CD14-positive monocyte (primary cell): ENCODE results near the gene OR2B6. TPM values are rescaled to one million over a fixed set of nuclear protein-coding genes. Genes with fewer than 3 reads are reported as not detected.

ENCODE experiments used
- DNase-seq, 3 donors: peaks; one replicate each; pipeline ENCODE4 v3.0.0-alpha.2; 2011 to 2022
- H2AFZ ChIP-seq: 2 replicates; pipeline ENCODE4 v1.6.0; 2012; ENCODE audit warnings: mild to moderate bottlenecking, low read depth, low read length, inconsistent platforms; ENCODE audit not compliant: insufficient read depth, poor library complexity, severe bottlenecking
- H3K27ac ChIP-seq, 2 donors: 1 replicate in 1 of 2; 2 replicates in 1 of 2; pipeline ENCODE4 v1.5.1; 2012 to 2013; ENCODE audit warnings: low read length in 2 of 2, control low read depth in 1 of 2, inconsistent platforms in 1 of 2, low read depth in 1 of 2, mild to moderate bottlenecking in 1 of 2
- H3K27me3 ChIP-seq, 2 donors: one replicate each; pipeline versions ENCODE4 v1.6.0 to v1.6.1; 2011 to 2013; ENCODE audit warnings: low read length in 2 of 2; ENCODE audit not compliant: control insufficient read depth in 2 of 2, insufficient read depth in 2 of 2
- H3K36me3 ChIP-seq, 2 donors: replicated peaks in 1 of 2; 1 replicate in 1 of 2; 2 replicates in 1 of 2; pipeline versions ENCODE4 v1.5.1 to v1.6.1; 2012 to 2013; ENCODE audit warnings: low read length in 2 of 2, control low read depth in 1 of 2, inconsistent platforms in 1 of 2, mild to moderate bottlenecking in 1 of 2; ENCODE audit not compliant: insufficient read depth in 2 of 2, control insufficient read depth in 1 of 2
- H3K4me1 ChIP-seq, 2 donors: 1 replicate in 1 of 2; 2 replicates in 1 of 2; pipeline versions ENCODE4 v1.5.1 to v1.6.1; 2012 to 2013; ENCODE audit warnings: low read length in 2 of 2, control low read depth in 1 of 2, inconsistent platforms in 1 of 2, mild to moderate bottlenecking in 1 of 2, moderate library complexity in 1 of 2; ENCODE audit not compliant: insufficient read depth in 2 of 2, control insufficient read depth in 1 of 2
- H3K4me2 ChIP-seq: replicated peaks from 2 replicates; pipeline ENCODE3; 2012; ENCODE audit warnings: low read length, moderate library complexity, mild to moderate bottlenecking; ENCODE audit not compliant: poor library complexity, severe bottlenecking; ENCODE audit errors: extremely low read depth
- H3K4me3 ChIP-seq, 3 experiments: fragments of 200-600 bp in 1 of 3; sonication (generic) in 1 of 3; replicated peaks in 1 of 3; 1 replicate in 2 of 3; 2 replicates in 1 of 3; pipeline ENCODE4 v1.5.1; 2011 to 2013; ENCODE audit warnings: low read length in 3 of 3, mild to moderate bottlenecking in 3 of 3, control low read depth in 2 of 3, low read depth in 2 of 3, inconsistent platforms in 1 of 3, moderate library complexity in 1 of 3
- H3K79me2 ChIP-seq: 2 replicates; pipeline ENCODE4 v1.6.0; 2012; ENCODE audit warnings: mild to moderate bottlenecking, control low read depth, inconsistent platforms, low read length, moderate library complexity; ENCODE audit not compliant: insufficient read depth
- H3K9ac ChIP-seq: 2 replicates; pipeline ENCODE4 v1.6.0; 2017; ENCODE audit warnings: low read length, mild to moderate bottlenecking; ENCODE audit not compliant: insufficient read depth, poor library complexity, severe bottlenecking
- H3K9me3 ChIP-seq, 2 donors: replicated peaks in 1 of 2; 1 replicate in 1 of 2; 2 replicates in 1 of 2; pipeline versions ENCODE4 v1.5.1 to v1.6.1; 2012 to 2013; ENCODE audit warnings: low read length in 2 of 2, control low read depth in 1 of 2; ENCODE audit not compliant: control insufficient read depth in 1 of 2, insufficient read depth in 1 of 2
- H4K20me1 ChIP-seq: 2 replicates; pipeline ENCODE4 v1.6.0; 2012; ENCODE audit warnings: mild to moderate bottlenecking, low read length, control low read depth, moderate library complexity; ENCODE audit not compliant: insufficient read depth
- H3K27ac Mint-ChIP-seq, 7 donors: one replicate each; pipeline ENCODE4 v1.8.0; 2020; ENCODE audit warnings: mild to moderate bottlenecking in 7 of 7, mixed read lengths in 7 of 7, moderate library complexity in 6 of 7, inconsistent platforms in 2 of 7
- H3K27me3 Mint-ChIP-seq, 3 donors: one replicate each; pipeline ENCODE4 v1.8.0; 2021 to 2022; ENCODE audit warnings: low read depth in 3 of 3, mild to moderate bottlenecking in 3 of 3, mixed read lengths in 3 of 3, moderate library complexity in 3 of 3, inconsistent platforms in 1 of 3
- H3K36me3 Mint-ChIP-seq, 2 donors: one replicate each; pipeline ENCODE4 v1.8.0; 2020; ENCODE audit warnings: mixed read lengths in 2 of 2, inconsistent platforms in 1 of 2, mild to moderate bottlenecking in 1 of 2
- H3K4me1 Mint-ChIP-seq: one replicate; pipeline ENCODE4 v1.8.0; 2020; ENCODE audit warnings: mild to moderate bottlenecking, mixed read lengths
- H3K4me3 Mint-ChIP-seq, 2 donors: one replicate each; pipeline ENCODE4 v1.8.0; 2020; ENCODE audit warnings: mild to moderate bottlenecking in 2 of 2, mixed read lengths in 2 of 2, moderate library complexity in 1 of 2
- H3K9me3 Mint-ChIP-seq, 7 donors: one replicate each; pipeline ENCODE4 v1.8.0; 2020 to 2022; ENCODE audit warnings: mixed read lengths in 7 of 7, mild to moderate bottlenecking in 6 of 7, moderate library complexity in 6 of 7, inconsistent platforms in 2 of 7
- CTCF ChIP-seq: fragments of 200-600 bp; IDR thresholded peaks from one replicate; pipeline ENCODE4 v1.8.0; 2022; ENCODE audit warnings: antibody characterized with exemption, mild to moderate bottlenecking
- WGBS: methylation state at CpG from one replicate; pipeline ENCODE4 v1.1.5; 2013; ENCODE audit warnings: missing lambda C conversion rate; ENCODE audit not compliant: insufficient coverage; 5-methylcytosine and 5-hydroxymethylcytosine counted together
- intact Hi-C, 2 donors: fragments of 100-400 bp; cut with micrococcal nuclease; formaldehyde crosslinking; loops; one replicate each; pipeline versions ENCODE4 v1.15.0 to v1.15.1; 2023
- polyA plus RNA-seq, 3 donors: library from polyadenylated mRNA; depleted of rRNA in 1 of 3; unstranded in 2 of 3; stranded (reverse) in 1 of 3; fragments of 300-500 nt in 2 of 3; fragments of >200 nt in 1 of 3; fragmentation: Illumina TruSeq in 2 of 3; gene quantifications; 1 replicate in 2 of 3; 2 replicates in 1 of 3; pipeline ENCODE4 v1.2.3, GENCODE V29; 2012 to 2021

OR2B6 gene
- polyA plus RNA-seq, 3 donors = not detected

GRCh38 chr6:27966044-27966443, 9.0 kb downstream of the OR2B6 start:
- H3K4me1 ChIP-seq = no peaks in the 10 kb centered on the region
- peaks cover 18 to 21% of the 10 kb centered on the region in 2 donors for H3K9me3 ChIP-seq
- H3K27me3 Mint-ChIP-seq = peaks cover 0 to 2% (median 0%) of the 10 kb centered on the region in 3 donors
- TF ChIP-seq CTCF = no peak
- H3K9ac ChIP-seq = no peak overlapping the region
- WGBS = 80% methylated on average over 1 of the region's 4 CpGs
- H3K4me2 ChIP-seq = no peak overlapping the region
- H3K4me3 ChIP-seq = no peak overlapping the region
- no peak overlapping the region for H3K27ac ChIP-seq
- no peak for DNase-seq
- H3K36me3 Mint-ChIP-seq = no peaks in the 10 kb centered on the region
- no peak overlapping the region for H3K4me3 Mint-ChIP-seq
- peaks cover 7 to 26% (median 14%) of the 10 kb centered on the region in 7 donors for H3K9me3 Mint-ChIP-seq
- no peaks in the 10 kb centered on the region for H3K36me3 ChIP-seq
- intact Hi-C loops = no loop called here
- no peak overlapping the region for H2AFZ ChIP-seq
- H3K4me1 Mint-ChIP-seq = no peaks in the 10 kb centered on the region
- no peaks in the 10 kb centered on the region for H3K27me3 ChIP-seq
- H3K79me2 ChIP-seq = no peaks in the 10 kb centered on the region
- H3K27ac Mint-ChIP-seq = no peak overlapping the region
- H4K20me1 ChIP-seq = no peaks in the 10 kb centered on the region

GRCh38 chr6:27966816-27967426, 9.9 kb downstream of the OR2B6 start:
- WGBS = 95% methylated on average over 14 of the region's 23 CpGs
- no peaks in the 10 kb centered on the region for H4K20me1 ChIP-seq
- H2AFZ ChIP-seq = no peak overlapping the region
- intact Hi-C loops = no loop called here
- H3K9ac ChIP-seq = no peak overlapping the region
- H3K4me2 ChIP-seq = no peak overlapping the region
- Mint-ChIP-seq H3K4me1 (no peaks in the 10 kb centered on the region), H3K27me3 (peaks cover 0 to 2% (median 0%) of the 10 kb centered on the region in 3 donors), H3K27ac (no peak overlapping the region), H3K9me3 (peaks cover 7 to 23% (median 14%) of the 10 kb centered on the region in 7 donors), H3K36me3 (no peaks in the 10 kb centered on the region), H3K4me3 (no peak overlapping the region)
- H3K27ac ChIP-seq = no peak overlapping the region
- no peaks in the 10 kb centered on the region for H3K4me1 ChIP-seq
- H3K79me2 ChIP-seq = no peaks in the 10 kb centered on the region
- TF ChIP-seq CTCF = no peak
- peaks cover 18 to 21% of the 10 kb centered on the region in 2 donors for H3K9me3 ChIP-seq
- H3K4me3 ChIP-seq = no peak overlapping the region
- no peaks in the 10 kb centered on the region for H3K36me3 ChIP-seq
- H3K27me3 ChIP-seq = no peaks in the 10 kb centered on the region
- no peak for DNase-seq
